A673 (cell line): ENCODE results near the gene FADS3.

Experiments
- CTCF ChIP-seq: fragments of 300-800, 200-600 bp; sonication (generic); conservative IDR thresholded peaks from 2 replicates; pipeline ENCODE4 v1.5.1; 2017; ENCODE audit warnings: low read depth, mild to moderate bottlenecking, antibody characterized with exemption, low read length, moderate library complexity, mixed read lengths
- EZH2 ChIP-seq: fragments of 200-600 bp; sonication (generic); IDR thresholded peaks from 2 replicates; pipeline ENCODE4 v1.6.1; 2017; ENCODE audit warnings: borderline replicate concordance, low read depth, mild to moderate bottlenecking, mixed read lengths, antibody characterized with exemption, low read length; ENCODE audit not compliant: poor library complexity, severe bottlenecking

GRCh38 chr11:61854966-61855714 is 36.2 kb downstream of the FADS3 start:
- TF ChIP-seq CTCF (no peak), EZH2 (no peak)
